Hematopoietic multipotent progenitor cell treated with erythropoietin and hydrocortisone succinate and interleukin-3 and kit ligand, for 6 days (in vitro differentiated cells): Measurements from ENCODE around the gene CCS.
"Not testable (repeated sequence)": the region's sequence is repeated elsewhere in the genome, so short reads cannot be mapped to it uniquely, and the experiment has no call there.

Experiments
- DNase-seq: peaks from one replicate; pipeline ENCODE4 v3.0.0-alpha.2; 2015

The CCS gene

DNA sequence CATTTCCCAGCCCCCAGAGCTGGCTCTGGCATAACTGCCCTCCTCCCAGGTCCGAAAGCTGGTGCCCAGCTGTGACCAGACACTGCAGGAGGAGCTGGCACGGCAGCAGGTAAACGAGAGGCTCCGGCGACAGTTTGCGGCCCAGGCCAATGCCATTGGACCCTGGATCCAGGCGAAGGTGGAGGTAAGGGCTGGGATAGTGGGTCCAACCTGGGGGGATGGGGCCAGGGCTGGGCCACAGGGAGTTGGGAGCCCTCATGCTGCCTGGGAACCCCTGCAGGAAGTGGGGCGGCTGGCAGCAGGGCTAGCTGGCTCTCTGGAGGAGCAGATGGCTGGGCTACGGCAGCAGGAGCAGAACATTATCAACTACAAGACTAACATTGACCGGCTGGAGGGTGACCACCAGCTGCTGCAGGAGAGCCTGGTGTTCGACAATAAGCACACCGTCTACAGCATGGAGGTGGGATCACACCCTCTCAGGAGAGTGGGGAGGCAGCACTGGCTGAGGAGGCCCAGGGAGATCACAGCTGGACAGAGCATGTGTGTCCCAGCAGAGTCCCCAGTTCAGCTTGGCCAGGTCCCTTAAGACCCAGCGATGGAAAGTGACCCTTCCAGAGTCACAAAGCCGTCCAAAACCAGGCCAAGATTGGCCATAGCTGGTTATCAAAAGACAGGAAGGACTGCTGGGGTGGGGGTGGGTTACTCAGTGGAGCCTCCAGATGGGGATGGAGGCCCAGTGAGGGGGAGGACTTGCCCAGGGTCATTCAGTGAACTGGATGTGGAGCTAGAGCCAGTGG, 31.6 kb upstream of the CCS start:
- no peak for DNase-seq

DNA sequence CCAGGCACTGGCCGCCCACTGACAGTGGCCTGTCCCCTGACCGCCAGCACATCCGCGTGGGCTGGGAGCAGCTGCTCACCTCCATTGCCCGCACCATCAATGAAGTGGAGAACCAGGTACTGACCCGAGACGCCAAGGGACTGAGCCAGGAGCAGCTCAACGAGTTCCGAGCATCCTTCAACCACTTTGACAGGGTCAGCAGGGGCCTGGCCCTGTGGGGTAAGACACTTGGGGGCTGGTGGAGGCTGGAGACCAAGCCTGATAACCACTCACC, 31.1 kb upstream of the CCS start:
- DNase-seq, result no peak

DNA sequence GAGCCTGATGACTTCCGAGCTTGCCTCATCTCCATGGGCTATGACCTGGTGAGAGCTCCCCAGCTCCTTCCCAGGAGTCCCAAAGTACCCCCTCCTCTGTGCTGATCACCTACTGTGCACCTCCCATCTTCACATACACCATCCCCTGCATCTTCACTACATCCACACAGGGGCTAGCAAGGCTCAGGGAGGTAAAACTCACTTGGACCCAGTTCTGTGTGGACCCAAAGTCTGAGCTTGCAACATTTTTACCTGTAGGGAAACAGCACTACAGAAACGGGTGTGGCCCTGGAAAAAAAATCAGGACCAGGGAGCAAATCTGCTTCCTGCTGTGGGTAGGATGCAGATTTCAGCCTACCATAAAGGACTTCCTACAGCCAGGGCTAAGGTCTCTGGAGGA, 30.7 kb upstream of the CCS start:
- DNase-seq, result no peak

DNA sequence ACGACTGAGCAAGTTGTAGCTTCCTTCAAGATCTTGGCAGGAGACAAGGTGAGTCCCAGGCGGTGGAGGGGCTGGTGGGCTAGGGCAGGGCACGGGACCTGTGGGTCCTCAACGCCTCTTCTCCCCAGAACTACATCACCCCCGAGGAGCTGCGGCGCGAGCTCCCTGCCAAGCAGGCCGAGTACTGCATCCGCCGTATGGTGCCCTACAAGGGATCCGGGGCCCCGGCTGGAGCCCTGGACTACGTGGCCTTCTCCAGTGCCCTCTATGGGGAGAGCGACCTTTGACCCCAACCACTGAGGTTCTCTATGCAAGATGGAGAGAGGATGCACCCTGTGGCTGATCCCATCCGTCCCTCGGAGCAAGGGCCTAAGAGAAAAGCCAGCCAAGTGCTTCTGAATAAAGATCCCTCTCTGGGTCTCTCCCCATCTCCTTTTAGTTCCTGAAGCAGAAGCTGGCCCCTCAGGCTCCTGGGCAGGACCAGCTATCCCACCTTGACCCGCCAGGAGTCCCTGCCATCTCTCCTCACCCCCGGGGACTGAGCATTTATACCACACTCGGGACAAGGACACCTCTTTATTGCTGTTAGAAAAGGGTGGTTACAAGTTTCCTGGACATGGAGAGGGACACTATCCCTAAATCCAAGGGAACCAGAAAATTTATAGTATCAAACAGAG, 29.9 kb upstream of the CCS start:
- no peak for DNase-seq

GRCh38 chr11:66563832-66564231, 29.2 kb upstream of the CCS start:
- no peak for DNase-seq

- no peak for DNase-seq
These were observed 28.4 kb upstream of the CCS start for GRCh38 chr11:66564538-66564937.

DNA sequence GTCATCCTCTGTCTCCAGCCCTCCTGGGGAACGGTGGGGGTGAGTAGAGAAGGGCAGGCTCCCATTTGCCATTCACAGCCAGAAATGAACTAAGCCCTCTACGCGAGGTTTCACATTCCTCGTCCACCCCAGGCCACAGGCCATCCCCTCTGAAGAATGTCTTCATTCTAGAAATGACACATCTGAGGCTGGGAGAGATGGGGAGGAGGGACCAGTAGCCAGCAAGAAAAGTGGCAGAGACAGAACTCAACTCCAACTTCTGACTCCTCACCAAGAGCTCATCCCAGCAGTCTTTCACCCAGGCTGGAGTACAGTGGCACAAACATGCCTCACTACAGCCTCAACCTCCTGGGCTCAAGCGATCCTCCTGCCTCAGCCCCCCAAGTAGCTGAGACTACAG, 28.0 kb upstream of the CCS start:
- no peak for DNase-seq

DNA sequence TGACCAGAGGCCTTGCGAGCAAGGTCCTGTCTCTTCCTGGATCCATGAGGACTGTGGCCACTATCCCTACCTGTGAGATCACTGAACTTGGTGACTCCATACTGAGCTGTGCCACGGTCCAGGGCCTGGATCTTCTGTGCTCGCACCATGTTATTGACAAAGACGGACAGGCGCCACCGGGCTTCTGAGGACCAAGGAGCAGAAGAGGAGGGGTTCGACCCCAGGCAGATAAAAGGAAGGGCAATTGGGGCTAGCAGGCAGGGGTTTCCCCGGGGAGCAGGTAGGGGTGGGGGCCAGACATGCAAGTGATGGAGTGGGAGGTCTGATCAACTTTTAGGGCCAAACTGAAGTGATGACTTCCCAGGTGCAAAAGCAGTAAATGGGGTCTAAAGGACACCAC, 26.8 kb upstream of the CCS start:
- DNase-seq, result no peak

GRCh38 chr11:66567787-66568123, 25.2 kb upstream of the CCS start:
- no peak for DNase-seq

DNA sequence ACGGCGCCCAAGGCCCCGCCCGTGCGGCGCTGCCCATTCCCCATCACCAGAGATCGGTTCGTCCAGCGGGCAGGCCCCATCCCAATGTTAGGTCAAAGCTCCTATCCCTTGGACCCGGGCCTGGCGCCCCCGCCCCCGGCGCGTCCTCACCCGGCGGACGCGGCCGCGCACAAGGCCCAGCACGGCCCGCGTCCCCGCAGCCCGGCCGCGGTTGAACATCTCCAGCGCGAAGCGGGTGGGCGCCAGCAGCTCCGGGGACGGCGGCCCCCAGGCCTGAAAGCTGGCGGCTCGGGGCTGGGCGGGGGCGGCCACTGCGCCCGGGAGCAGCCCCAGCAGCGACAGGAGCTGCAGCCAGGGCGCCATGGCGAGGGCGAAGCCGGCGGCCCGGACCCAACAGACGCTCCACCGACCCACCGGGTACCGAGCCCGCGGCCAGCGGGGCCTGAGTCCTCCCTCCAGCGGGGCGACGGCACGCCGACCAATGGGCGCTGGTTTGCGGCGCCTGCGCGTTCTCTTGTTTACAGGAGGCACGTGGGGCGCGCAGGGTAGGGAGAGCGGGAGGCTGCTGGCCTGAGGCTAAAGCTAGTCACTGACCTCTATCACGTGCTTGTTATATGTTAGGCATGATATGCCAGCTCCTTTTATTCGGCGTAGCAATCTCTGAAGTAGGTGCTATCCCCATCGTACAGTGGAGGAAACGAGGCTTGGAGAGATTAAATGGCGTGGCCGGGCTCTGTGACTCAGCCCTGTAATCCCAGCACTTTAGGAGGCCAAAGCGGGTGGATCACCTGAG, 24.7 kb upstream of the CCS start, which contains the start of gene CTSF:
CTSF (minus strand) TSS at position 483 of the 793 bp plus-strand sequence; CDS start at position 363, 120 bp downstream.
- peak; percentile 86 for DNase-seq

DNA sequence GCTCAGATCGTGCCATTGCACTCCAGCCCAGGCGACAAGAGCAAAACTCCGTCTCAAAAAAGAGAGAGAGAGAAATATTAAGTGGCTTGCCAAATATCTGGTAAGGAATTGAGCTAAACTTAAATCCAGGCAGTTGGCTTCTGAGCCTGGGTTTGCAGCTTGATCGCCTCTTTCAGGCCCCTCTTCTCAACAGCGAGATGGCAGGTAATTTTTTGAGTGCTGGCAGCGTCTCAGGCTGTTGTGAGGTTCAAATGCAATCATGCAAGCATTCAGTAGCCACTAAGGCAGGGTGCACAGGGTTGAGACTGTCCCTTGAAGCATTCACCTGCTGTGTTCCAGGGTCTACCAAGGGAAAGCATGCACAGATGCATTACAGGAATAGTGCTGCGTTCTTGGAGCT, 23.9 kb upstream of the CCS start:
- no peak for DNase-seq

- DNase-seq, result no peak
These were observed 22.7 kb upstream of the CCS start for GRCh38 chr11:66570079-66570849.

DNA sequence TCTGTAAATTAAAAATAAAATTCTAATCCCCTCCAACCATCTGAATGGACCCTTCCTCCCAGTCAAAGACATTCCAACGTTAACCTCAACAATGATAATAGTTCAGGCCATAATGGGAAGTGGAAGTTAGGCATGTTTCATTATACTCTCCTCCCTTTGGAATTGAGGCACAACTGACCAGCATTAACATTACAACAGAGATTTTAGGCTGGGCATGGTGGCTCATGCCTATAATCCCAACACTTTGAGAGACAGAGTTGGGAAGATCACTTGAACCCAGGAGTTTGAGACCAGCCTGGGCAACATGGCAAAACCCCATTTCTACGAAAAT, 22.2 kb upstream of the CCS start:
- DNase-seq, result no peak

- DNase-seq, result peak; percentile 82
These were observed 13.9 kb upstream of the CCS start for GRCh38 chr11:66579017-66579606.

DNA sequence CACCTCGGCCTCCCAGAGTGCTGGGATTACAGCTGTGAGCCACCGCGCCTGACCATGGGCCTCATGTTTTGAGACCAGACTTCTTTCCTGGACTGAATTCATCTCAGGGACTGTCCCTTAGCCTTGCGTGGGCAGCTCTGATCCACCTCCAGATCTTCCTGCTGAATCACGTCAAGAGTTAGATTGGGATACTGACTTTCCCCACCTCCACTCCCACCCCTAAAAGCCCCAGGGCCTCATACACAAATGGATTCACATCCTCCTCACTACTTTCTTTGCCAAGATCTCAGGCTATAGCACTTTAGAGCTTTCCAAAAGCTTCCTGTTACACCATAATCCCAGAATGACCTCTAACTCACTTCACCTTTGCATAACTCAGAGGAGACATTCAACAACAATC, 12.2 kb upstream of the CCS start:
- no peak for DNase-seq

DNA sequence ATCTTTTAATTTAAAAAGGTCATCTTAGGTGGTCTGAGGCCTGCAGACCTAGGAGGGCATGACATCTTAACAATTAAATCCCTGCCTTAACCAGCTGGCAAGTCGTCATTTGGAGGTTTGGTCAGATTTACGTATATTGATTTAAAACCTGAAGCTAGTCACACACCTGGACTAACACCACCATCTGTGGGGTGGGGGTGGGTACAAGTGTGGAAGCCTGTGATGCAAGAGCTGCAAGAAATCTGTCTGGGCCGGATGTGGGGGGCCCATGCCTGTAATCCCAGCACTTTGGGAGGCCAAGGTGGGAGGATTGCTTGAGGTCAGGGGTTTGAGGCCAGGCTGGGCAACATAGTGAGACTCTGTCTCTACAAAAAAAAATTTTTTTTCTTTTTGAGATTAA, 11.7 kb upstream of the CCS start:
- no peak for DNase-seq

- DNase-seq, result not testable (repeated sequence)
These were observed 10.3 kb upstream of the CCS start for GRCh38 chr11:66582565-66583147.

DNA sequence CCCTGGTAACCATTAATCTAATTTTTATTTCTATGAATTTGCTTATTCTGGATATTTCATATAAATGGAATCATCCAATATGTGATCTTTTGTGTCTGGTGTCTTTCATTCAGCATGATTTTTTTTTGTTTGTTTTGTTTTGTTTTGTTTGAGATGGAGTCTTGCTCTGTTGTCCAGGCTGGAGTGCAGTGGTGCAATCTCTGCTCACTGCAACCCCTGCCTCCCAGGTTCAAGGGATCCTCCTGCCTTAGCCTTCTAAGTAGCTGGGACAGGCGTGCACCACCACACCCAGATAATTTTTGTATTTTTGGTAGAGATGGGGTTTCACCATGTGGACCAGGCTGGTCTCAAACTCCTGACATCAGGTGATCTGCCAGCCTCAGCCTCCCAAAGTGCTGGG, 7.5 kb upstream of the CCS start:
- DNase-seq, result not testable (repeated sequence)

DNA sequence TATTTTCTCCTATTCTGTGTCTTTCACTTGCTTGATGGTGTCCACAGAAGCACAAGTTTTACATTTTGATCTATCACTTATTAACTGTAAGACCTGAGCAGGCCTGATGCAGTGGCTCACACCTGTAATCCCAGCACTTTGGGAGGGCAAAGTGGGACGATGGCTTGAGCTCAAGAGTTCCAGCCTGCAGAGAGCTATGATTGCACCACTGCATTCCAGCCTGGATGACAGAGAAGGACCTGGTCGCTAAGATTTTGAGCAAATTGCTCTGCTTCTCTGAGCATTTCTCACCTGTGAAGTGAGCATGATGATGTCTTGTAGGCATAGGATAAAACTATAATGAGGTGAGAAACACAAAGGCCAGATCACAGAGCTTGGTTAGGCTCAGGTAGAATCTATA, 6.8 kb upstream of the CCS start:
- DNase-seq, result no peak

DNA sequence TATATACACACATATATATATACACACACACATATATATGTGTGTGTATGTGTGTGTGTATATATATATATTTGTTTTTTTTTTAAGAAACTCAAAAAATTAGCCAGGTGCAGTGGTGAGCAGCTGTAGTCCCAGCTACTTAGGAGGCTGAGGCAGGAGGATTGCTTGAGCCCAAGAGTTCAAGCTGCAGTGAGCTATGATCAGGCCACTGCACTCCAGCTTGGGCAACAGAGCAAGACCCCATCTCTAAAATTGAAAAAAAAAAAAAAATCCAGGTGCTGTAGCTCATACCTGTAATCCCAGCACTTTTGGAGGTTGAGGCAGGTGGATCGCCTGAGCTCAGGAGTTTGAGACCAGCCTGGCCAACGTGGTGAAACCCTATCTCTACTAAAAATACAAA, 3.7 kb upstream of the CCS start:
- not testable (repeated sequence) for DNase-seq

DNA sequence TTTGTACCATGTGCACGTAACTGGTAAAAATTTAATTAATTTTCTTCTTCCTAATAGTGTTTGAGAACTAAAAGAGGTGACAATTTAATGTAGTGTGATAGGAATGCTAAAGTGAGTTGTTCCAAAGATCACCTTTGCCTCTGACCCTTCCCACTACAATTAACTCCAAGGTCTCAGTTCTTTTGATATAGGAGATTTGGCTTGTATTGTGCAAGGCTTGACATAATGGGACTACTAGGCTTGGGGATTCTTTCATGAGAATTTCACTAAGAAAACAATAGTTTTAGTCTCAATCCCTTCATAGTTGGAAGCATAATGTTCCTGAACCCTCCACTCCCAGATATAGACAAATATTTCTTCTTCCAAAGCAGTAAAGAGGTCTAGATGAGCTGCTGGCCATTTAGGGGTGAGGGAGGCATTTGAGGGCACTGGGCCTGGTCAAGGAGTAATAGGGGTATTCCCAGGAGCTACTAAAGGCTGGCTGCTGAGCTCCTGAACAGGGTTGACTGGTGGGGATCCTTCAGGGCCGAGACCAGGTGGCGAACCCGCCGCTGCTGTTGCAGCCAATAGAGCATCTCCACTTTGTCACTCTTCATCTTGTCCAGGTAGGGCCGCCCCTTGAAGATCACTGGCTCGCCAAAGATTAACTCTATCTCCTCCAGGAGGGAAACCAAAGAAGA, 2.8 kb upstream of the CCS start:
- DNase-seq, result no peak

DNA sequence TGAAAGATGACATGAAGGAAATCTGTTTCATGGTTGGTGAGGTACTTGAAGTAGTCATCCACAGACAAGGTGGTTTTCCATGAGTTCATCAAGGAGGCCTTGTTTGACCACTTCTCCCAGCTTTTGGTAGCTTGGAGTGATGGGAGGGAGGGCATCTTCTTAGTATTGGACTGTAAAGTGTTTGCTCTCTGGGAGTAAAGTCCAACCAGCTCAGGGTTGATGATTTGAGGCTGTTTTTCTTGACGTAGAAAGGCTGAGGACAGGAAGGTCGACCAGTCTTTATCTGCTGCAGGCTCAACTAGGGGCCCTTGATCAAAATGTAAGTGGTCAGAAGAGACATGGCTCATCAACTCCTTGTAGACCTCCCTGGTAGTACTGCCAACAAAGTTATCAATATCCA, 1.8 kb upstream of the CCS start:
- no peak for DNase-seq
